PC-3 (cell line): ENCODE data around the gene ZNF816.

Source experiments
- EZH2 ChIP-seq: fragments of 300-600 bp; sonication (generic); IDR thresholded peaks from one replicate; pipeline ENCODE4 v1.6.1; 2017; ENCODE audit warnings: antibody characterized with exemption, mild to moderate bottlenecking, low read length; ENCODE audit not compliant: unreplicated experiment
- EZH2phosphoT487 ChIP-seq: fragments of 300-600 bp; sonication (generic); IDR thresholded peaks from 2 replicates; pipeline ENCODE4 v1.6.1; 2018; ENCODE audit warnings: mild to moderate bottlenecking, antibody characterized with exemption, low read length, borderline replicate concordance
- TF ChIP-seq, protein P1 (sequence below): fragments of 300-600 bp; sonication (generic); conservative IDR thresholded peaks from 2 replicates; pipeline ENCODE4 v1.5.1; 2017; ENCODE audit warnings: antibody characterized with exemption, low read depth, mild to moderate bottlenecking, low read length

DNA sequence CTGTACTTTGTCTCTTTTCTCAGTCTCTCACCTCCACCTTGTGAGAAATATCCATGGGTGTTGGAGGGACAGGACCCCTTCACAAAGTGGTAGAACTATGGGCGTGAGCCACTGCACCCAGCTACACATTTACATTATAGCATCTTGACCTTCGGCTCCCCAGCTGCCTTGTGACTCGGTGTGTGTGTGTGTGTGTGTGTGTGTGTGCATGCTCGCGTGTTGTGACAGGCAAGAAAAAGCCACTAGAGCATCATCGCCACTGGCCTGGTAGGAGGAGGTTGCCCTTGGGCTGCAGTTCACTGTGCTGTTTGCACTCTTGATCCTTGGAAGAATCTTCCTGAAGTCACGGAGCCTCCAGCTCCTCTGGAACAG, 25.7 kb downstream of the ZNF816 start:
- TF ChIP-seq, protein P1, sequence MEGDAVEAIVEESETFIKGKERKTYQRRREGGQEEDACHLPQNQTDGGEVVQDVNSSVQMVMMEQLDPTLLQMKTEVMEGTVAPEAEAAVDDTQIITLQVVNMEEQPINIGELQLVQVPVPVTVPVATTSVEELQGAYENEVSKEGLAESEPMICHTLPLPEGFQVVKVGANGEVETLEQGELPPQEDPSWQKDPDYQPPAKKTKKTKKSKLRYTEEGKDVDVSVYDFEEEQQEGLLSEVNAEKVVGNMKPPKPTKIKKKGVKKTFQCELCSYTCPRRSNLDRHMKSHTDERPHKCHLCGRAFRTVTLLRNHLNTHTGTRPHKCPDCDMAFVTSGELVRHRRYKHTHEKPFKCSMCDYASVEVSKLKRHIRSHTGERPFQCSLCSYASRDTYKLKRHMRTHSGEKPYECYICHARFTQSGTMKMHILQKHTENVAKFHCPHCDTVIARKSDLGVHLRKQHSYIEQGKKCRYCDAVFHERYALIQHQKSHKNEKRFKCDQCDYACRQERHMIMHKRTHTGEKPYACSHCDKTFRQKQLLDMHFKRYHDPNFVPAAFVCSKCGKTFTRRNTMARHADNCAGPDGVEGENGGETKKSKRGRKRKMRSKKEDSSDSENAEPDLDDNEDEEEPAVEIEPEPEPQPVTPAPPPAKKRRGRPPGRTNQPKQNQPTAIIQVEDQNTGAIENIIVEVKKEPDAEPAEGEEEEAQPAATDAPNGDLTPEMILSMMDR: no peak
- TF ChIP-seq EZH2 (no peak), EZH2phosphoT487 (no peak)
